ENCODE results near the gene PTPRM.

The PTPRM gene

DNA sequence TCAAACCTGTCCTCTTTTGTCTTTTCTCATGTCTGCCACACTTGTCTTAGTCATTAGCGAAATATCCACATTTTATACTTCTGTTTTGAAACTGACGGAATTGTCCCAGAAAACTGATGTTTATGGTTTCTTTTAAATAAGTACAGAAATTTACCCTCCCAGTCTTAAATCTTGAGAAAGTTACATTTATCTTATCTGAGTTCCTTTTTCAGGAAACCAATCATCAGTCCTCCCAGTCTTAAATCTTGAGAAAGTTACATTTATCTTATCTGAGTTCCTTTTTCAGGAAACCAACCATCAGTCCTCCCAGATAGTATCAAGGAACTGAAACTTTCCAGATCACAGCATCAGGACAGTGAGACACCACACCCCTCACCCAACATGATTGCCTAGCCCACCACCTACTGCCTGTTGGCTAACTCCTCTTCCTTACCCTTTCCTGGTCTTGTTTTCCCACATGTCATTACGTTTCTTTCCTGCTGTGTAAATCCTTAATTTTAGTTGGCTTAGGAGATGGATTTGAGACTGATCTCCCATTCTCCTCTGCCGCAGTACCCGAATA lies 247.7 kb downstream of the PTPRM start:
- no peak for DNase-seq

DNA sequence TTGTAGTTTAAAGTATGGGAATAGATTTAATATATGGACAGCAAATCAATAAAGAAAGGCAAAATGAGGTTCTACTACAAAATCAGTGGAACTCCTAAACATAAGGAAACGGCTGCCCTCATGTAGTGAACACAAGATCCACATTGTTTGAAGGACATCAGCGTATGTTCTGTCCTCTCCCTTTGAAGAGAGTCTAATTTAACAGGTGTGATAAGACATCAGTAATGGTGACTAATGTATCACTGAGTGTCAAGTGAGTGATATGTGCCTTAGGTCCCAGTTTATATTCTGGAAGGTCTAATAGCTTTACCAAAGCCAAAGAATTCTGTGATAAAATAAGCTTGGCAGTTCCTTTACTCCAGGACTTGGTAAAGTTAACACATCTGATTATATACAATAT lies 248.7 kb downstream of the PTPRM start:
- DNase-seq: no peak

DNA sequence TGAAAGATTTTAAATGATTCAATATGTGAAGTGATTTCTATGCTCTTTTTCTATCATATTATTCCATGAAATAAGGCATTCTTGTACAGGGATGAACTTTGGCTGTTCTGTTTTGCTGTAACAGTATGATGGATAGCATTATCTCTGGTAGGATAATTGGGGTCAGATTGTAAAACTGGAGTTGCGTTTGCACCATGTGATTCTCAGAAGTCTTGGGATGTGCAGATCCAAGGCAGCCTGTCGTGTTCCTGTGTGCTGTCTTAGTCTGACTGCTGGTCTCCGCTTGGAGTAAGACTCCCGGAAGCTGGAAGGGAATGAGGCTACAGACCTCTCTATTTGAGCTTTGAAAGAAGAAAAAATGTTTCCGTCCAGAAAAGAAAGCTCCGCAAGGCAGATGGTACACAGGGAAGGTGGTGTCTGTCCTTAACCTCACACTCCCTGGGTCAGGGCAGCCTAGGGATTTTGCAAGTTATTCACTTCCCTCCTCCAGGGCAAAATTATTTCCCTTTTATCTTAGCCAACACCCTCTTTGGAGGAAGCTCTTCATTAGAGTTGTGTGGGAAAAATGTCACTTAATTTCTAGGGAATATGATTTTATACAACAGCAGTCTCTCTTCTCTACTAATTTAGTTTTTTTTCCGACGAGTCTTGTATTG lies 250.6 kb downstream of the PTPRM start:
- DNase-seq: no peak

DNA sequence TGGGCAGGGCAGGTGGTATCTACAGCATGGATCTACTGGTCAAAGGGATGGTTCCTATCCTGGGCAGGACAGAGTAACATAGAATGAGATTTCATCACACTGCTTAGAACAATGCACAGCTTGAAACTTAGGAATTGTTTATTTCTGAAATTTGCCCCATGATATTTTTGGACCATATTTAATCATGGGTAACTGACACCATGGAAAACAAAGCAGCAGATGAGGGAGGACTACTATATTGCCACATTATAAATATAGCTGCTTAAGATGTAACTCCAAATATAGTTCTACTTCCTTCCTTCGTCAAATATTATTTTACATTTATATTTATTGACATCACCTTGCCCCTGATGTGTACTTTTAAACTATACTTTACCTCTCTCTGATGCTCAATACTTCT lies 254.7 kb downstream of the PTPRM start:
- no peak for DNase-seq

DNA sequence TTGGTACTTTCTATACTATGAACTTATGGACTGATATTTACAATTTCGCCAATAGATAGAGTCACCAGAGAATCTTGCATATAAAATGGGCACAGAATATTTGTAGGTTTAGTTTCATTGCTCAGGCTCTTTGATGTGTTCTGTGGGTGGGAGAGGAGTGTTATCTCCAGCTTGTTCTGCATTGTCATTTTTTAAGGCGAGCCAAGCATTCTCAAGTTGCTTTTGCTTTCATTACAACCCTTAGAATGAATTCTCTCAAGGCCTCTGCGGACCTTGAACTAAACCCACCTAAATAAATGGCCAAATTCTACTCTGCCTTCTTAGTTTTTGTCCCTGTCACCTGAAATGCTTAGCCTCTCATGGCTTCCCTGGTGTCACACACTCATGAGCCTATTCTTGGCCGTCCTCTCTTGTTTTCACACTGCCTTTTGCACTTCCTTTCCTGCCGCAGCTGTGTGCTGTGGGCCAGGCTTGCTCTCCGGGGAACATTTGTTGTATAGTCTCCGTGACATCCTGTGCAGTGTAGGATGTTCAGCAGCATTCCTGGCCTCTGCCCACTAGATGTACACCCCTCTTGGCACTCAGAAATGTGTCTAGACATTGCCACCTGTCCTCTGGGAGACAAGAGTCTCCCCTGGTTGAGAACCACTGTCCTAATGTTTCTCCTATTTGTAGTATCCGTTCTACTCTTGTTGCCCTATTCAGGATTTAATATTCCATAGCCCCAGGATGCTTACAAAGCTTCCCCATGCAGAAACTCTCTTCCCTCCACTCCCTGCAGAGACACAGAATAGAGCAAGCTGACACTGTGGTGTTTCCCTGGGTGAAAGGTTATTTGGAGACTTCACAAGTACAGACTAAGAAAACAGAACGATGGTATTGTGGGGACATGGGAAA lies 255.6 kb downstream of the PTPRM start:
- peak; percentile 7 for DNase-seq

DNA sequence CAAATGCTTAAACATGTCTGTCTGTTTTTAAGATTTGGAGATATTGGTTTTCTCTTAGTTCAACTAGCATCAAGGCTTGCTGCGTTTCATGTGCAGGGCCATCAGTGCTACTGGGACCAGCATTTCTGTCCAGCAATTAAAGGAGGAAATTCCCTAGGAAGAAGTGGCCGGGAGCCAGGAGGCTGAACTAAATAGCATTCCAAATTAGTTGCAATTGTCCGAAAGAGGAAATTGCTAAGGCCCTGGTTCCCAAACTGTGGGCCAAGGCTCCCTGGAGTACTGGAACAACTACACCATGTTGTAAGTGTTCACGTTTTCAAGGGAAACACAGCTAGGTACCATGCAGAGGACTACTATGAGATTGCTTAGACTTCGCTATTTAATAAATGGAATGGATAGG lies 257.9 kb downstream of the PTPRM start:
- DNase-seq: no peak

DNA sequence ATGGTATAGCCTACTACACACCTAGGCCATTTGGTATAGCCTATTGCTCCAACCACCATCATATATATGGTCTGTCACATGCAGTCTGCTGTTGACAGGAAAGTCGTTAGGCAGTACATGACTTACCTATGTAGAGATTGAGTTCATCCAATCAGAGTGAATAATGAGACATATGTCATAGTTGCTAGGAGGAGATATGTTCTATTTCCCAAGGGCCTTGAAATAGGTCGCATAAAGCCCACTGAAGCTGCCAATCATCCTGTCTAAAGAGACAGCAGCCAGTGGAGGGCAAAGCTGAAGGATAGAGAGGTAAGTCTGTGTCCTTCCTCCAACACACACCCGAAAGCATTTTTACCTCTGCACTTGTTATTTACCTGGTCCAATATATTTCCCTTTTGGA lies 263.4 kb downstream of the PTPRM start:
- peak; percentile 7 for DNase-seq

DNA sequence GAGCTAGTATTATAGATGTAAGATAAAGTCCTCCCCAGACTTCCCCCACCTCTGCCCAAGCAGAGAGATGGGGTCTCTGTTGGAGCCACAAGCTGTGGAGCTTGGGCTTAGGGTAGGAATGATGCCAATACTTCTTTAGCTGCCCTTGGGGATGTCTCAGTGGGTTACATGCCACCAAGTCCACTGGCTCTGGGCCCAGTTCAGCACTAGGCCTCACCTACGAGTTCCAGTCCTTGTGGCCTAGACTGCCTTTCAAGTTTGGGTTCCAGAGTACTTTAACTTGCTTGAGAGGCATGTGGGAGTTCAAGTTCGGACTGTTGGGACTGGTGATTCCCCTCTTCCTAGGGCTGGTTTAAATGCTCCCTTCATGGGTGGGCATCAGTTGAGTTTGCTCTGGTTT lies 272.4 kb downstream of the PTPRM start:
- DNase-seq: no peak

DNA sequence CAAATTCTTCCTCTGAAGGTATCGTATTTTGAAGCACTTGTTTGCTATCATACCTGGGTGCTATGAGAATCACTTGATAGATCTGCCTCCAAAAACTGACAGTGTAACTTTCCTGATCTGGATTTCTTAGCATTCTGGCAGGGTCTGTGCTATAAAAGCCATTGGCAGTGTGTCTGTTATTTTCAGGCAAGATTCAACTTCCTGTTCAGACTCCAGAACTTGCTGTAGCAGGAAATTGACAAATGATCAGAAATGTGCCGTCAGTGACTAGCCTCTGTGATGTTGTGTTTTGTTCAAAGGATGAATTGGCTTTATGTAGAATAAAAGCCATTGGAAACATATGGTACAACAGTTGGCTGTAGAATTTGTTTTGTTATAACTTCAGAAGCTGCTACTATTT lies 273.3 kb downstream of the PTPRM start:
- DNase-seq: peak; percentile 1

DNA sequence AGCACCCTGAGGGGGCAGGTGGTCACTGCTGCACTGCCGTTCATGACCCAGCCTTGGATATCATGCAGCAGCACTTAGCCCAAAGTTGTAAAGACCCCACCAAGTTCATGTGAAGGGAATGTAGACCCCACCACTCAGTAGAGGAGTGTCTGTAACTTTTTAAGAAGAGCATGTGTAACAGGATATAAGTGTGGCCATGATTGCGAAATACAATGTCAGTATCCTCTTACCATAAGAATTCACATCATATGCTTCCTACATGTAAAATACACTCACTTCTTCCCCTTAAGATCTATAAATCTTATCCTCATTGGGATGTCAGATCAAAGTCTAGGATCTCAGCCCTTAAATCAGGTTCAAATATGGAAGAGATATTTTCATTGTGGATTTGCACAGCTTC lies 276.9 kb downstream of the PTPRM start:
- peak; percentile 18 for DNase-seq

DNA sequence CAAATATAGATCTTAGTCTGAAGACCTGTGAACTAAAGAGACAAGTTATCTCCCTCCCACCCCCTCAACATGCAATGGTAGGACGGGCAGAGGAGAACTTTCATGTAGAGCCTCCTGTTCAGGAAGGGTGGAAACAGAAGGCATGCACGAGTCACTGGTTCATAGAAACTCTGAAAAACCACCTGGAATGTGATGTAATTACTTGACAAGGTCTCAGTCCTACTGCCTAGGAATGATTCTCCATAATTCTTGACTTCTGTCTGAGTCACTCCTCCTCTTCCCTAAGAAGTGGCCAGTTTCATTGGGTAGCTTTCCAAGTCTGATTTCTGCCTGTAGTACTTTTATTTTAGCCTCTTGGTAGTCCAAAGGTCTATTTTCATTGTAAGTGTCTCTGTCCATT lies 277.3 kb downstream of the PTPRM start:
- no peak for DNase-seq

DNA sequence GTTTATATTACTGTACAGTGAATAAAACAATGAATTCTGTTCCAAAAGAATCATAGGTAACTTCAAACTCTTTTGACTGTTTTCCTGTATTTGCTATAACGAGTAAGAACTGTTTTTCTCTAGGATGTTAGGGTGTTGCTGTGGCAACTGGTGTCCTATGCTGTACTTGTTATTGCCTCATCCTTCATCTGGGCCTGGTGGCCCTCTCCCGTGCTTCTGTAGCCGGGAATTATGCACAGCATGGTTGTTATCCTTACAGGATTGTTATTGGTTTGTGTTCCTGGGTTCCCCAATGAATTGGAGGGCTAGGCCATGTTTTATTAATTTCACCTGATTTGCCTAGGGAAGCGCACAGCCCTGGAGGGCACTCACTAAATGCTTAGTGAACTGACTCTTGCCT lies 279.2 kb downstream of the PTPRM start:
- no peak for DNase-seq

DNA sequence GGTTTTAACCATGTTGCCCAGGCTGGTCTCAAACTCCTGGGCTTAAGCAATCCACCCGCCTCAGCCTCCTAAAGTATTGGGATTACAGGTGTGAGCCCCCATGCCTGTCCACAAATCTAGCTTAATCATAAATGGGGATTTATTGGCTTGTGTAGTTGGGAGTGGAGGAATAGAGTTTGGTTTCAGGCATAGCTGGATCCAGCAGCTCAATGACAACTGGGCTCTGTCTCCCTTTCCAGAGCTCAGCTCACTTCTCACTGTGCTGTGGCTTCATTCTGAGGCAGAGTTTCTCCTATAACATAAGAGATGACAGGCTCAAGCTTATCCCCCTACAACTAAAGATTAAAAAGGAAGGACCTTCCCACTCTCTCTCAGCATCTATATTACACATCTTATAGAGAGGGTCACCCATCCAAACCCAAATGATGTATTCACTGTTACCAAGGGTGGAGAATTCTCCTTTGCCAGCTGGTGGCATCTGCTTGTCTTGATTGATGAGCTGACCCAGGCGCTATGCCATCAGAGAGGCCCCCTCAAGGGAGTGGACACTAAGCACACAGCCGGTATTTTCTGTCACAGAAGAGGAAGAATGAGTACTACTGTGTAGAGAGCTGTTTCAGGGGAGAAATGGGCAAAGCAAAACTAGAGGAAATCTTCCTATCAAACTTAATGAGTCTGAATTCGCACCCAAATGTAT lies 280.4 kb downstream of the PTPRM start:
- no peak for DNase-seq

DNA sequence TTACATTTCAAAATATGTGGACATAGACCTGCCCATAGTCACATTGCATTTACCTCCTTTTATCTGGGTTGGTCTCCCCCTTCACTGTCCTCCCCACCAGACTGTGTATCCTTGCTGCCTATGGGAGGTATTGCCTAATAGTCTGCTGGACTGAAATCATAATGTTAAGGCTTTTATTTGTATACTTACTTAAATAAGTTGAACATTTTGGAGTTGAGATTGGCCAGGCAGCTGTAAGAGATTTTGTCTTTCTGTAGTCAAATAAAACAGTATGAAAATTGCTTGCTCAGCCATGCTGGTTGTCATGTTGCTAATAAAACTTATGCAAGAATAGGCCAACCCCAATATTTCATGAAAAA lies 280.9 kb downstream of the PTPRM start:
- no peak for DNase-seq

DNA sequence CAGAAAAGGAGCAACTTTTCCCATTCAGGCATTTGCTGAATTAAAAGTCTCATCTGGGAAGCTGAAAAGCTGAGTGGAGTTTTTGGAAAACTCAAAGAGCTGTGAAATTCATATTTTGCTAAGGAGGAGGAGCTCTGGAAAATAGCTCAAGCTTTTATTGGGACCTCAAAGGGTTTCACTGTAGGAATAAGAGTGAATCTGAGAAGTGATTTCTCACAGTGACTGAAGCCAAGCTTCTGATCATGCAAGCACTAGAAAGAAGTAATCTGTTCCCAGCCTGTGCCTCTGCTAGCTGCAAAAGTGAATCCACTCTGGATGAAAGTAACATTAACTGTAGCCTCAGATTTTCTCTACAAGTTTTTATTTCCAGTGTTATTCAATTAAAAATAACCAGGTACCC lies 283.3 kb downstream of the PTPRM start:
- no peak for DNase-seq

DNA sequence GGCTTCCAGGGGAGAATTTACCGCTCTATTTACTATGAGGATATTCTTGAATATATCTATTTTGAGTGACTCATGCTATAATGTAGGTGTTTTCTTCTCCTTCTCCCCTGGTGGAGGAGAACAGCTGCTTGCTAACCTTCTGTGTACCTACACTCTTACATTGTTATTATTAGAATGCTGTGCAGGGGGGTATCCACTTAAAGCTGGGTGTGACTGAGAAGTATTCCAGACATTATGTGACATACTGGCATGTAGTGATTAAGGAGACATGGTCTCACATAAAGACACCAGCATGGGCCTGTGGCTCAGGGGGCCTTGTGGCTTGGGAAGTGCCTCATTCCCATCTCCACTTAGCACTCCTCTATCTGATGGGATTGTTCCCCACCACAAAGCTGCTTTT lies 287.9 kb downstream of the PTPRM start:
- DNase-seq: no peak

DNA sequence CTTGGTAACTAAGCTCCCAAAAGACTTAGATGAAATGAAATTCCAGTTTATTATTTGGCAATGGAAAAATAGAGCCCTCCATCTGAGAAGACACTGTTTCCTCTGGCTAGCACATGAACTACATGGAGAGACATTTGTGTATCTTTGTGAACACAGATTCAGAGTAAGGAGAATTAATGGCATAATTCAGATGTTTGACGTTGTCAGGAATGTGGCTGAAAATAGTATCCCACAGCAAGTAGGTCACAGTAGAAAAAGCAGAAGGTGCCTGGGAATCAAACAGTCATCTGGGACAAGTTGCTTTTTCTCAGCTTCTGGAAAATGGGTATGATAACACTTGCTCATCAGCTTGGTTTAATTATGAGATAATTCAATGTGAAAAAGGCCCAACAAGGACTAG lies 288.6 kb downstream of the PTPRM start:
- no peak for DNase-seq

DNA sequence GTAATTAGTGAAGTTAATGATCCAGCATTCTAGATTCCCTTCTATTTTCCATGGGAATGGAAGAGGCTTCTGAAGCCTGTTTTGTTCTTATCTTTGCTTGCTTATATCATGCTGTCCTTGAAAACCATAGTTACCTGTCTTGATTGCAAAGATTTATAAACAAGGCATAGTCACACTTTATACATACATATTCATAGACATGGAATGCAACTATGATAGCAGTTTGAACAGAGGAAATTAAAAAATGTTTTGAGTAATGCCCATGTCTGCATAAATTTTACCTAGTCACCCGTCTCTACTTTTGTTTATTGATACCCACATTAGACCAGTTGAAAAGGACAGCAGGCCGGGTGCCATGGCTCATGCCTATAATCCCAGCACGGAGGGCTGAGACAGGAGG lies 289.0 kb downstream of the PTPRM start:
- DNase-seq: no peak

DNA sequence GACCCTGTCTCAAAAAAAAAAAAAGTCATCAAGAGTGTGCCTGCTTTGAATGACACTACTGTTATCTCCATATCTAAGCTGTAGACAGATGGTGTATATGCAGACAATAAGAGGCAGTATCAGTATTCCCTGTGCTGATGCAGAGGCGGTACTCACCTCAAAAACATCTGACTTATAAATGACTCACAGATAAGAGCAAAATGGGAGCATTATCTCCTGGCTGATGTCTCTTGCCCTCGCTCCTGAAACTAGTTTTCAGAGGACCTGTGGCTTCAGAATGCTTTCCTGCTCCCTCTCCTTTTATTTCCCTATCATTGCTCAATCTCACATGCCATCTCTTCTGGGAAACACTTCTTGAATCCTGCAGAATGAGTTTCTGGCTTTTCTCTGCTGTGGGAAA lies 289.6 kb downstream of the PTPRM start:
- no peak for DNase-seq

DNA sequence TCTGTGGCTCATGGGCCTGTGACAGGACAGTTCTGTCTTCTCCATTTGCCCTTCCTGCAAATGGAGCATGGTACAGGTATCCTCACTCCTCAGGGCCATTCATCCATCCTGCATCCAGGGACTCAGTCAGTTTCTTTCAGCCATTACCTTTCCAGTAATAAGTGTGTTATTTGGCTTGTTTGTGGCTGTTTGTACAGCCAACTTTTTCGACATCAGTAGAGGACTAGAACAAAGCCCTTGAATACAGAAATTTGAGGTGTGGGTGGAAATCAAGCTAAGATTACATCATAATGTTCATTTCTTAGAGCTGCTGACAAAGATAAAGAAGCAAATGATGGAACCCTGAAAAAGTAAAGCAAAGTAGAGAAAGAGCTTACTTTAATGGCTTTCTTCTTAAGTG lies 290.4 kb downstream of the PTPRM start:
- DNase-seq: no peak

DNA sequence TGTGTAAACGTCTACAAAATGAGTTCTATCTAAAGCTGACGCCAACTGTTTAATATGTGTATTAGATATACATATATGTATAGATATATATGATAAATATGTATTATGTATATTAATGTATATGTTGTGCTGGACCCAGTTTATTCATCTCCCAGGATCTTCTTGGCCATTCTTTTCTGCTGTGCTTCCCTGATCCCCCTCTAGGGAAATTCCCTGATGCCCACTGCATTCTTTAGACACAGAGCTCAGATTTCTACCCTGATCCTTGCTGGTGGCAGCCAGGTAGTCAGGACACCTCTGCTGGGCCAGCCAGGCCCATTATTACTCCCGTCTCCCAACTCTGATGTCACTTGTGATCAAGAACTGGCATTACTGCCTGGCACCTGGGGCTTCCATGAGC lies 292.0 kb downstream of the PTPRM start:
- no peak for DNase-seq

DNA sequence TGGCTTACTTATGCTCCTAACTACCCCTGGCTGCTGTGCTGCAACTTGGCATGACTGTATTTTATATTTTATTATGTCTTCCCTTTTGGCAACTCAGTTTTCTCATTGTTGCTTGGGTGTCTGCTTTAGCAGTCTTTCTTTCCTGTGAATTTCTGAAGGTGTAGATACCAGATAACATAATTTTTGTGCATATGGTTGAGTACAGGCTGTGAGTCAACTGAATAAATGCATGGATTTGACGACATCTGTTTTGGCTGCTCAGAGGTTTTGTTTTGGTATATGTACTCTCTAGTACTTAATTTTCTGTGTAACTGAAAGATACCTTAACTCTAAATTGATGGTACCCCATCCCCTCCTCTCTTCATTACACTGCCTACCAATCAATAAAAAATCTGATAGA lies 303.1 kb downstream of the PTPRM start:
- DNase-seq: no peak

DNA sequence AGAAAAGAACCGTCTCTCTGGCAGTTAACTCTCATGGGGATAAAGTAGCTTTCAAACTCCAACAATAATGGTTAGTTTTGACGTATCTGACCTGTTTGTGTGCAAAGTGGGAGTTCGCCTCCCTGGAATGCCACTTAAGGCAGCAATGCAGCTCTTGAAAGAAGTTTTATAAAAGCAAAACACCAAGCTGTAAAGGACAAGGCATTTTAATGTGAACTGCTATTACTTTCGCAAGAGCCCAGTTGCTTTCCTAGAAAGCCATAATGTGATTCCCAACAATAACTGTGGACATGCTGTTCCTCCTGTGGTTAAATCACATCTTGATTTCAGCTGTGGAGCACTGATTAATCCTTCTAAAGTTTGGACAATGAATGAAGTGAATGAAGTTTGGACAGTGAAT lies 303.7 kb downstream of the PTPRM start:
- DNase-seq: no peak

All from hematopoietic multipotent progenitor cell treated with erythropoietin and hydrocortisone succinate and interleukin-3 and kit ligand, for 6 days (in vitro differentiated cells).